GM23338 (cell line): ENCODE results near the gene APOL1. TPM values are rescaled to one million over a fixed set of nuclear protein-coding genes. Genes with fewer than 3 reads are reported as not detected.

Experiments
- ATAC-seq: fragments of 200-7000 bp; cut with Tn5 transposase; 3 replicates; pipeline ENCODE4 v1.9.1; 2020
- DNase-seq: peaks from one replicate; pipeline ENCODE4 v3.0.0-alpha.2; 2015; ENCODE audit warnings: low spot score
- H2AFZ ChIP-seq: fragments of 200-600 bp; sonication (generic); 2 replicates; pipeline ENCODE4 v1.8.0; 2016; ENCODE audit warnings: antibody characterized with exemption, mild to moderate bottlenecking, moderate library complexity
- H3F3A ChIP-seq: fragments of 200-600 bp; sonication (generic); replicated peaks from 2 replicates; pipeline ENCODE4 v1.8.0; 2017; ENCODE audit warnings: antibody characterized with exemption, mixed run types, low read depth
- H3K27ac ChIP-seq: fragments of 200-600 bp; sonication (generic); 2 replicates; pipeline ENCODE4 v1.6.1; 2016; ENCODE audit warnings: low read depth
- H3K27me3 ChIP-seq: fragments of 200-600 bp; sonication (generic); 2 replicates; pipeline ENCODE4 v1.8.0; 2016; ENCODE audit warnings: mild to moderate bottlenecking, mixed run types, moderate library complexity; ENCODE audit not compliant: insufficient read depth
- H3K36me3 ChIP-seq: fragments of 200-600 bp; sonication (generic); 2 replicates; pipeline ENCODE4 v1.8.0; 2016; ENCODE audit warnings: mild to moderate bottlenecking; ENCODE audit not compliant: insufficient read depth
- H3K4me1 ChIP-seq: fragments of 200-600 bp; sonication (generic); 2 replicates; pipeline ENCODE4 v1.8.0; 2016; ENCODE audit warnings: mild to moderate bottlenecking, moderate library complexity; ENCODE audit not compliant: insufficient read depth
- H3K4me2 ChIP-seq: fragments of 200-600 bp; sonication (generic); 2 replicates; pipeline ENCODE4 v1.7.1; 2017; ENCODE audit warnings: mixed run types
- H3K4me3 ChIP-seq: fragments of 200-600 bp; sonication (generic); 2 replicates; pipeline ENCODE4 v1.6.1; 2016; ENCODE audit warnings: mixed run types
- H3K79me2 ChIP-seq: fragments of 200-600 bp; sonication (generic); replicated peaks from 2 replicates; pipeline ENCODE4 v1.8.0; 2017; ENCODE audit warnings: mild to moderate bottlenecking; ENCODE audit not compliant: insufficient read depth
- H3K9me2 ChIP-seq: fragments of 200-600 bp; sonication (generic); 2 replicates; pipeline ENCODE4 v1.8.0; 2017; ENCODE audit not compliant: insufficient read depth
- H4K20me1 ChIP-seq: fragments of 200-600 bp; sonication (generic); replicated peaks from 2 replicates; pipeline ENCODE4 v1.8.0; 2017; ENCODE audit warnings: mild to moderate bottlenecking; ENCODE audit not compliant: insufficient read depth
- H3K27ac Mint-ChIP-seq: 2 replicates; pipeline ENCODE4 v1.8.0; 2020; ENCODE audit warnings: inconsistent platforms, mild to moderate bottlenecking, moderate library complexity, mixed read lengths
- H3K27me3 Mint-ChIP-seq: 3 replicates; pipeline ENCODE4 v1.8.0; 2022; ENCODE audit warnings: low read depth, mild to moderate bottlenecking, moderate library complexity, mixed read lengths, inconsistent platforms; ENCODE audit not compliant: insufficient read depth, poor library complexity
- H3K36me3 Mint-ChIP-seq: 3 replicates; pipeline ENCODE4 v1.8.0; 2021; ENCODE audit warnings: low read depth, mild to moderate bottlenecking, inconsistent platforms, moderate library complexity, mixed read lengths
- H3K4me1 Mint-ChIP-seq: 3 replicates; pipeline ENCODE4 v1.8.0; 2020; ENCODE audit warnings: mild to moderate bottlenecking, inconsistent platforms, mixed read lengths
- H3K4me3 Mint-ChIP-seq: 3 replicates; pipeline ENCODE4 v1.8.0; 2021; ENCODE audit warnings: moderate library complexity, mild to moderate bottlenecking, inconsistent platforms, mixed read lengths
- H3K9me3 Mint-ChIP-seq: 3 replicates; pipeline ENCODE4 v1.8.0; 2020; ENCODE audit warnings: moderate library complexity, mild to moderate bottlenecking, inconsistent platforms, mixed read lengths
- CREB1 ChIP-seq: fragments of 250-450 bp; sonication (Bioruptor Pico); IDR thresholded peaks from 2 replicates; pipeline ENCODE4 v1.5.0; 2020; ENCODE audit warnings: low read depth, mild to moderate bottlenecking, moderate library complexity
- POLR2AphosphoS5 ChIP-seq: IDR thresholded peaks from 2 replicates; pipeline ENCODE4 v1.6.1; 2016; ENCODE audit warnings: antibody characterized with exemption, low read depth
- ZNF462 ChIP-seq: fragments of 250-450 bp; sonication (Bioruptor Pico); IDR thresholded peaks from 2 replicates; pipeline ENCODE4 v1.5.0; 2020; ENCODE audit warnings: mild to moderate bottlenecking, moderate library complexity
- polyA plus RNA-seq: library from polyadenylated mRNA; unstranded; fragments of >200 nt; fragmentation: Nextera tagmentation; extraction: Ambion mirVana; gene quantifications from 2 replicates; pipeline ENCODE4 v1.2.1, GENCODE V29; 2016
- total RNA-seq: library from RNA; depleted of rRNA; stranded (reverse); fragments of >200 nt; shearing (Covaris generic); gene quantifications from 2 replicates; pipeline ENCODE4 v1.2.3, GENCODE V29; 2014
- TF ChIP-seq, protein P1 (sequence below): IDR thresholded peaks from one replicate; pipeline ENCODE4 v1.6.1; 2018; ENCODE audit warnings: antibody characterized with exemption; ENCODE audit not compliant: unreplicated experiment

APOL1 gene
- total and polyA plus RNA-seq, 2 experiments from 2014 or later, result 0.11 TPM; not detected in 1

DNA sequence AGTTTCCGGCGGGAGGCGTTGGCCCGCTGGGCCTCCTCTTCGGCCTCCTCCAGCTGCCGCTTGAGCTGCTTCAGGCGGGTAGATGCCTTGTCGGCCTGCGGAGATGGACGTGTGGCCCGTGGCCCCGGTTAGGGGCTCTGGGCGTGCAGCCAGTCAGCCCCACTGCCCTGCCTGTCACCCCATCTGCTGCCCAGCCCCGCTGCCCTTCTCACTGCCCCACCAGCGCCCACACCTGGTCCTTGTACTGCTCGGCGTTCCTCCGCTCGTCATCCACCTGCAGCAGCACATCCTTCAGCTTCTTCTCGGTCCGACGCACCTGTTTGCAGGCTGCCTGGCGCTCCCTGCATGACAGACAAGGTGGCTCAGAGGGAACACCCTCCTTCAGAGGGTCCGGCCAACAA is 31.2 kb downstream of the APOL1 start (continued):
- TF ChIP-seq, protein P1, sequence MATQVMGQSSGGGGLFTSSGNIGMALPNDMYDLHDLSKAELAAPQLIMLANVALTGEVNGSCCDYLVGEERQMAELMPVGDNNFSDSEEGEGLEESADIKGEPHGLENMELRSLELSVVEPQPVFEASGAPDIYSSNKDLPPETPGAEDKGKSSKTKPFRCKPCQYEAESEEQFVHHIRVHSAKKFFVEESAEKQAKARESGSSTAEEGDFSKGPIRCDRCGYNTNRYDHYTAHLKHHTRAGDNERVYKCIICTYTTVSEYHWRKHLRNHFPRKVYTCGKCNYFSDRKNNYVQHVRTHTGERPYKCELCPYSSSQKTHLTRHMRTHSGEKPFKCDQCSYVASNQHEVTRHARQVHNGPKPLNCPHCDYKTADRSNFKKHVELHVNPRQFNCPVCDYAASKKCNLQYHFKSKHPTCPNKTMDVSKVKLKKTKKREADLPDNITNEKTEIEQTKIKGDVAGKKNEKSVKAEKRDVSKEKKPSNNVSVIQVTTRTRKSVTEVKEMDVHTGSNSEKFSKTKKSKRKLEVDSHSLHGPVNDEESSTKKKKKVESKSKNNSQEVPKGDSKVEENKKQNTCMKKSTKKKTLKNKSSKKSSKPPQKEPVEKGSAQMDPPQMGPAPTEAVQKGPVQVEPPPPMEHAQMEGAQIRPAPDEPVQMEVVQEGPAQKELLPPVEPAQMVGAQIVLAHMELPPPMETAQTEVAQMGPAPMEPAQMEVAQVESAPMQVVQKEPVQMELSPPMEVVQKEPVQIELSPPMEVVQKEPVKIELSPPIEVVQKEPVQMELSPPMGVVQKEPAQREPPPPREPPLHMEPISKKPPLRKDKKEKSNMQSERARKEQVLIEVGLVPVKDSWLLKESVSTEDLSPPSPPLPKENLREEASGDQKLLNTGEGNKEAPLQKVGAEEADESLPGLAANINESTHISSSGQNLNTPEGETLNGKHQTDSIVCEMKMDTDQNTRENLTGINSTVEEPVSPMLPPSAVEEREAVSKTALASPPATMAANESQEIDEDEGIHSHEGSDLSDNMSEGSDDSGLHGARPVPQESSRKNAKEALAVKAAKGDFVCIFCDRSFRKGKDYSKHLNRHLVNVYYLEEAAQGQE, result no peak
- TF ChIP-seq POLR2AphosphoS5, result no peak
- no peak for TF ChIP-seq ZNF462

- H3K27me3 Mint-ChIP-seq, result peaks cover 12% of the 10 kb centered on the region
- H3K79me2 ChIP-seq, result no peaks in the 10 kb centered on the region
- peaks cover 91% of the 10 kb centered on the region for H3K36me3 Mint-ChIP-seq
Measured at GRCh38 chr22:36285017-36285416, 32.1 kb downstream of the APOL1 start.

More at GRCh38 chr22:36285017-36285416, 32.1 kb downstream of the APOL1 start:
- peaks cover 11% of the 10 kb centered on the region; the same call in 1 of the 2 replicates for H3F3A ChIP-seq
- H3K27ac Mint-ChIP-seq, result no peak overlapping the region
- H3K27ac ChIP-seq, result no peak overlapping the region
- no peak overlapping the region for H3K4me3 Mint-ChIP-seq
- peaks cover 7% of the 10 kb centered on the region for H3K4me1 Mint-ChIP-seq
- no peak overlapping the region for H3K4me3 ChIP-seq
- H3K9me3 Mint-ChIP-seq, result peaks cover 10% of the 10 kb centered on the region
- no peaks in the 10 kb centered on the region; the same call in none of the 2 replicates for H4K20me1 ChIP-seq
- ATAC-seq, result no peak
- 0 out of 2 replicates have a peak, but pooled peaks have one; percentile 12 for TF ChIP-seq POLR2AphosphoS5
- no peak for TF ChIP-seq CREB1 (CRISPR knock-in tag)
- H3K4me1 ChIP-seq, result no peaks in the 10 kb centered on the region
- H3K9me2 ChIP-seq, result 0 out of 2 replicates have a peak, but pooled peaks cover 4% of the 10 kb centered on the region
- no peaks in the 10 kb centered on the region for H3K27me3 ChIP-seq
- no peak overlapping the region for H3K4me2 ChIP-seq
- peaks cover 63% of the 10 kb centered on the region for H3K36me3 ChIP-seq
- no peak for DNase-seq
- no peak overlapping the region for H2AFZ ChIP-seq
